ENCODE data around the gene TMEM106C. TPM values are rescaled to one million over a fixed set of nuclear protein-coding genes. Genes with fewer than 3 reads are reported as not detected.

The TMEM106C gene
- total RNA-seq, 4 donors from 2014 or later: 40.9 to 56.7 (median 42.3) TPM

- no peak for TF ChIP-seq POLR2A (IDR thresholded peaks at IDR 0.05)
- no peak for TF ChIP-seq CTCF (IDR thresholded peaks at IDR 0.05)
- H3K4me3 ChIP-seq (ENCODE audit: low read depth, poor library complexity, severe bottlenecking): no peak overlapping the region
- no peak for DNase-seq (ENCODE audit: low spot score in 2 of 2)
- intact Hi-C loops (cut with DNase I; ENCODE audit: low total_unique reads): no loop called here
- WGBS, 2 donors: 79 to 85% methylated on average over 4 of the region's 4 CpGs
Observed at GRCh38 chr12:48008950-48009349, 45.6 kb downstream of the TMEM106C start.

DNA sequence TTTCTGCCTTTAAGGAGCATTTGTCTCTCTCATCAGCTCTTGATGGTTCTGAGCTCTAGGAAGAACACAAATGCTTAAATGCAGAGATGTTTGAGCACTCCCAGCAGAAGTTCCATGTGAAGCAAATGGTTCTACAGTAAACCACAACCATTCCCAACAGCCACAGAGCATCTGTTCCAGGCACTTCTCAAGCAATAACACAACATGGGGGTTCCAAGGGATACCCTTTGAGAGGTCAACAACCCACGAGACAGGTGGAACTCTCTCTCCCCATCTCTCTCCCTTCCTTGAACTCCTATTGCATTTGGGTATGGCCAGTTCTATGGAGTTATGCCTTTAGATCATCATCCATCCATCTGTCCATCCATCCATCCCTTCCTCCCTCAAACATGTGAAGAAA lies 46.1 kb downstream of the TMEM106C start:
- intact Hi-C loops (cut with DNase I; ENCODE audit: low total_unique reads): no loop called here
- TF ChIP-seq POLR2A (IDR thresholded peaks at IDR 0.05): no peak
- no peak for TF ChIP-seq CTCF (IDR thresholded peaks at IDR 0.05)
- no peak overlapping the region for H3K4me3 ChIP-seq (ENCODE audit: low read depth, poor library complexity, severe bottlenecking)
- WGBS, 2 donors: 74 to 88% methylated on average over 1 of the region's 1 CpG
- no peak for DNase-seq (ENCODE audit: low spot score in 2 of 2)

DNA sequence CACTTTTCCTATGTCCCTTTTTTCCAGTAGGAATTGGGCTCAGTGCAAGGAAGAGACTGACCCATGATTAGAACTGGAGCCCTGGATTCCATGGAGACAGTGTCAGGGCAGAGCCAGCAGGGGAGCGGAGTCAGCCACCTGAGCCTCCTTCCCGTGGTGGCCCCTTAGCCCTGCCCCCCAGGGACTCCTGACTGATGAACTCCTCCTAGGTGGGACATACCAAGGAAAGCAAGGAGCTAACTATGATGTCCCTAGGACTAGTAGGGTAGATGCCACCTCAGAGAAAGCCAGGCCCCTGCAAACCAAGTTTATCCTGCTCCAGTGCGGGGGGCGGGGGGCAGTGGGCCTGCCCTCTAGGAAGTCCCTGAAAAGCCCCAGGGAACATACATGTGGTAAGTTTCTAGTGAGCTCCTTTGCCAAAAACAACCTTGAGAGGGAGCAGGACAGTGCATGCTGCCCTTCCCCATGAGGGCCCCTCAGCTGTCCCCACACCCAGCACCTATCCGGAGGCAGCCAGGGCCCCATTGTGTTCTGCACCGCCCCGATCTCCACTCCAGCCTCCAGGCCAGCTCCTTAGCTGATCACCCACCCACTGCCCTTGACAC lies 47.1 kb downstream of the TMEM106C start:
- no peak overlapping the region for H3K4me3 ChIP-seq (ENCODE audit: low read depth, poor library complexity, severe bottlenecking)
- 74 to 75% methylated on average over 7 of the region's 7 CpGs for WGBS, 2 donors
- TF ChIP-seq CTCF (IDR thresholded peaks at IDR 0.05) (no peak), POLR2A (IDR thresholded peaks at IDR 0.05) (no peak)
- intact Hi-C loops (cut with DNase I; ENCODE audit: low total_unique reads): no loop called here
- DNase-seq (ENCODE audit: low spot score in 2 of 2): no peak

GRCh38 chr12:48012070-48012469 lies 48.7 kb downstream of the TMEM106C start:
- WGBS, 2 donors: 70 to 71% methylated on average over 8 of the region's 8 CpGs
- TF ChIP-seq CTCF (IDR thresholded peaks at IDR 0.05): no peak
- no peak for TF ChIP-seq POLR2A (IDR thresholded peaks at IDR 0.05)
- no peak for DNase-seq (ENCODE audit: low spot score in 2 of 2)
- intact Hi-C loops (cut with DNase I; ENCODE audit: low total_unique reads): no loop called here
- no peak overlapping the region for H3K4me3 ChIP-seq (ENCODE audit: low read depth, poor library complexity, severe bottlenecking)

DNA sequence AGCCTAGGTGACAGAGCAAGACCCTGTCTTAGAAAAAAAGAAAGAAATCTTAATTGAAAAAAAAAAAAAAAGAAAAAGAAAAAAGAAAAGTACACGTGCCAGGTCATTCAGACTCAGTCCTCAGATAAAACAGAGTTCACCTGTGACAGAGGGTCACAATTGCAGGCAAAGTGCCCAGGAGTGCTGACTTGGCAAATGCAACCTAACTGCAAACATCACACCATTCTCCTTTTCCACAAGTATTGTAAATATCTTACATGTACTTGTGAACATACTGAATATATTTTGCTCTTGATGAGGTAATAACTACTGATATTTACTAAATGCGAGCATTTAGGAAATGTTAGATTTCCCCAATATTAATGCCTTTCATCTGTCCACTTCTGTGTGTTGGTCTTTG lies 49.9 kb downstream of the TMEM106C start:
- WGBS, 2 donors: 55 to 75% methylated on average over 2 of the region's 2 CpGs
- TF ChIP-seq POLR2A (IDR thresholded peaks at IDR 0.05): no peak
- no peak overlapping the region for H3K4me3 ChIP-seq (ENCODE audit: low read depth, poor library complexity, severe bottlenecking)
- intact Hi-C loops (cut with DNase I; ENCODE audit: low total_unique reads): no loop called here
- DNase-seq (ENCODE audit: low spot score in 2 of 2): no peak

- TF ChIP-seq CTCF (IDR thresholded peaks at IDR 0.05): no peak
- no peak for TF ChIP-seq POLR2A (IDR thresholded peaks at IDR 0.05)
- no peak overlapping the region for H3K4me3 ChIP-seq (ENCODE audit: low read depth, poor library complexity, severe bottlenecking)
- DNase-seq (ENCODE audit: low spot score in 2 of 2): no peak
- WGBS, 2 donors: 56 to 82% methylated on average over 1 of the region's 1 CpG
- intact Hi-C loops (cut with DNase I; ENCODE audit: low total_unique reads): no loop called here
Observed at GRCh38 chr12:48015129-48015528, 51.7 kb downstream of the TMEM106C start.
